Thyroid gland (tissue), 4 donors: Measurements from ENCODE around the gene GDNF. TPM values are rescaled to one million over a fixed set of nuclear protein-coding genes. Genes with fewer than 3 reads are reported as not detected.
A peak's percentile ranks its signal among the peaks of the same experiment; 100 is the strongest.

Experiments
- DNase-seq, 2 donors: peaks; one replicate each; pipeline ENCODE4 v3.0.0-alpha.2; 2019
- H3K27ac ChIP-seq, 3 donors: fragments of 200-600 bp; sonication (generic); 1 replicate in 2 of 3; 2 replicates in 1 of 3; pipeline ENCODE4 v1.5.1; 2016 to 2019; ENCODE audit warnings: mild to moderate bottlenecking in 1 of 3, moderate library complexity in 1 of 3
- H3K27me3 ChIP-seq: fragments of 200-600 bp; sonication (generic); one replicate; pipeline ENCODE4 v1.5.1; 2019
- H3K36me3 ChIP-seq, 2 donors: fragments of 200-600 bp; sonication (generic); one replicate each; pipeline ENCODE4 v1.5.1; 2016 to 2019
- H3K4me1 ChIP-seq, 2 donors: fragments of 200-600 bp; sonication (generic); one replicate each; pipeline ENCODE4 v1.5.1; 2017 to 2019
- H3K4me3 ChIP-seq, 3 donors: fragments of 200-600 bp; sonication (generic); replicated peaks in 1 of 3; 1 replicate in 2 of 3; 2 replicates in 1 of 3; pipeline ENCODE4 v1.5.1; 2016; ENCODE audit warnings: mild to moderate bottlenecking in 1 of 3
- H3K9me3 ChIP-seq: fragments of 200-600 bp; sonication (generic); one replicate; pipeline ENCODE4 v1.5.1; 2017
- CTCF ChIP-seq, 6 experiments: fragments of 200-600 bp in 3 of 6; fragments of 450-650 bp in 3 of 6; sonication (generic) in 3 of 6; IDR thresholded peaks; one replicate each; pipeline ENCODE4 v1.5.1; 2016 to 2019; ENCODE audit warnings: antibody characterized with exemption in 6 of 6, mild to moderate bottlenecking in 2 of 6, inconsistent platforms in 1 of 6, moderate library complexity in 1 of 6
- POLR2A ChIP-seq, 2 donors: fragments of 450-650 bp; IDR thresholded peaks; one replicate each; pipeline ENCODE4 v1.6.1; 2017; ENCODE audit warnings: antibody characterized with exemption in 2 of 2, mild to moderate bottlenecking in 2 of 2, moderate library complexity in 1 of 2
- whole genome bisulfite sequencing, 2 donors: methylation state at CpG; one replicate each; pipeline ENCODE4 v1.1.5; 2017; 5-methylcytosine and 5-hydroxymethylcytosine counted together
- intact Hi-C: fragments of 100-400 bp; cut with DNase I; formaldehyde crosslinking; loops from one replicate; pipeline ENCODE4 v1.15.1; 2023
- total RNA-seq, 4 donors: library from RNA; depleted of rRNA; stranded (reverse); fragments of >200 nt; gene quantifications; one replicate each; pipeline ENCODE4 v1.2.3, GENCODE V29; 2016

Gene GDNF
- total RNA-seq, 4 donors from 2014 or later, result not detected

- TF ChIP-seq CTCF (IDR thresholded peaks at IDR 0.05) (no peak), POLR2A (IDR thresholded peaks at IDR 0.05) (no peak)
- H3K4me3 ChIP-seq, result peak overlapping the region in 1 of 3 donors; percentile 23
- intact Hi-C loops, result no loop called here
- peak in 1 of 2 donors; percentile 23 for DNase-seq
- H3K9me3 ChIP-seq, result no peaks in the 10 kb centered on the region
- WGBS, 2 donors, result 9 to 10% methylated on average over 27 to 40 of the region's 76 CpGs
- peaks cover 32% of the 10 kb centered on the region for H3K27me3 ChIP-seq
- H3K27ac ChIP-seq, result no peak overlapping the region
- H3K36me3 ChIP-seq, result no peaks in the 10 kb centered on the region
- peaks cover 37% of the 10 kb centered on the region in 2 donors for H3K4me1 ChIP-seq
These were observed 503 bp upstream of the GDNF start for GRCh38 chr5:37840053-37841034.

GRCh38 chr5:37838933-37839341 is 904 bp downstream of the GDNF start:
- Histone ChIP-seq H3K4me1 (peaks cover 37% of the 10 kb centered on the region in 2 donors), H3K36me3 (no peaks in the 10 kb centered on the region), H3K4me3 (no peak overlapping the region), H3K27me3 (peaks cover 42% of the 10 kb centered on the region), H3K27ac (no peak overlapping the region), H3K9me3 (no peaks in the 10 kb centered on the region)
- intact Hi-C loops, result loop anchor here (5.0 kb wide), 1 partner anchor 353 kb away; no protein-coding TSS in a partner anchor
- no peak for DNase-seq
- 9 to 13% methylated on average over 19 to 20 of the region's 21 CpGs for WGBS, 2 donors
- TF ChIP-seq POLR2A (IDR thresholded peaks at IDR 0.05) (no peak), CTCF (IDR thresholded peaks at IDR 0.05) (no peak)

- H3K4me3 ChIP-seq, result no peak overlapping the region
- DNase-seq, result peak in 1 of 2 donors; percentile 8
- H3K36me3 ChIP-seq, result no peaks in the 10 kb centered on the region
- no peaks in the 10 kb centered on the region for H3K9me3 ChIP-seq
- H3K27me3 ChIP-seq, result peaks cover 42% of the 10 kb centered on the region
- H3K27ac ChIP-seq, result no peak overlapping the region
- no peak for TF ChIP-seq CTCF (IDR thresholded peaks at IDR 0.05)
- no peak for TF ChIP-seq POLR2A (IDR thresholded peaks at IDR 0.05)
- WGBS, 2 donors, result 6% methylated on average over 44 to 47 of the region's 47 CpGs
- intact Hi-C loops, result loop anchor here (5.0 kb wide), 1 partner anchor 354 kb away; no protein-coding TSS in a partner anchor
- H3K4me1 ChIP-seq, result peaks cover 37% of the 10 kb centered on the region in 2 donors
These were observed 1.5 kb downstream of the GDNF start for GRCh38 chr5:37838152-37838932.

- H3K4me1 ChIP-seq, result peaks cover 37% of the 10 kb centered on the region in 2 donors
These were observed 2.3 kb downstream of the GDNF start for GRCh38 chr5:37837414-37838032.

More at GRCh38 chr5:37837414-37838032, 2.3 kb downstream of the GDNF start:
- Histone ChIP-seq H3K9me3 (no peaks in the 10 kb centered on the region), H3K36me3 (no peaks in the 10 kb centered on the region), H3K27me3 (peaks cover 42% of the 10 kb centered on the region), H3K4me3 (peak overlapping the region in 1 of 3 donors; percentile 21), H3K27ac (no peak overlapping the region)
- peak; percentile 52 to 64 for DNase-seq
- 7% methylated on average over 25 to 27 of the region's 38 CpGs for WGBS, 2 donors
- TF ChIP-seq CTCF (IDR thresholded peaks at IDR 0.05) (peak in 5 of 6 experiments; percentile 27 to 76 (median 63)), POLR2A (IDR thresholded peaks at IDR 0.05) (no peak)
- intact Hi-C loops, result loop anchor here (5.0 kb wide), 1 partner anchor 355 kb away; no protein-coding TSS in a partner anchor
